GM23338 (cell line): ENCODE measurements around the gene CLDN19. TPM values are rescaled to one million over a fixed set of nuclear protein-coding genes. Genes with fewer than 3 reads are reported as not detected.

Experiments
- ATAC-seq: fragments of 200-7000 bp; cut with Tn5 transposase; 3 replicates; pipeline ENCODE4 v1.9.1; 2020
- DNase-seq: peaks from one replicate; pipeline ENCODE4 v3.0.0-alpha.2; 2015; ENCODE audit warnings: low spot score
- H2AFZ ChIP-seq: fragments of 200-600 bp; sonication (generic); 2 replicates; pipeline ENCODE4 v1.8.0; 2016; ENCODE audit warnings: antibody characterized with exemption, mild to moderate bottlenecking, moderate library complexity
- H3F3A ChIP-seq: fragments of 200-600 bp; sonication (generic); replicated peaks from 2 replicates; pipeline ENCODE4 v1.8.0; 2017; ENCODE audit warnings: antibody characterized with exemption, mixed run types, low read depth
- H3K27ac ChIP-seq: fragments of 200-600 bp; sonication (generic); 2 replicates; pipeline ENCODE4 v1.6.1; 2016; ENCODE audit warnings: low read depth
- H3K27me3 ChIP-seq: fragments of 200-600 bp; sonication (generic); 2 replicates; pipeline ENCODE4 v1.8.0; 2016; ENCODE audit warnings: mild to moderate bottlenecking, mixed run types, moderate library complexity; ENCODE audit not compliant: insufficient read depth
- H3K36me3 ChIP-seq: fragments of 200-600 bp; sonication (generic); 2 replicates; pipeline ENCODE4 v1.8.0; 2016; ENCODE audit warnings: mild to moderate bottlenecking; ENCODE audit not compliant: insufficient read depth
- H3K4me1 ChIP-seq: fragments of 200-600 bp; sonication (generic); 2 replicates; pipeline ENCODE4 v1.8.0; 2016; ENCODE audit warnings: mild to moderate bottlenecking, moderate library complexity; ENCODE audit not compliant: insufficient read depth
- H3K4me2 ChIP-seq: fragments of 200-600 bp; sonication (generic); 2 replicates; pipeline ENCODE4 v1.7.1; 2017; ENCODE audit warnings: mixed run types
- H3K4me3 ChIP-seq: fragments of 200-600 bp; sonication (generic); 2 replicates; pipeline ENCODE4 v1.6.1; 2016; ENCODE audit warnings: mixed run types
- H3K79me2 ChIP-seq: fragments of 200-600 bp; sonication (generic); replicated peaks from 2 replicates; pipeline ENCODE4 v1.8.0; 2017; ENCODE audit warnings: mild to moderate bottlenecking; ENCODE audit not compliant: insufficient read depth
- H3K9me2 ChIP-seq: fragments of 200-600 bp; sonication (generic); 2 replicates; pipeline ENCODE4 v1.8.0; 2017; ENCODE audit not compliant: insufficient read depth
- H4K20me1 ChIP-seq: fragments of 200-600 bp; sonication (generic); replicated peaks from 2 replicates; pipeline ENCODE4 v1.8.0; 2017; ENCODE audit warnings: mild to moderate bottlenecking; ENCODE audit not compliant: insufficient read depth
- H3K27ac Mint-ChIP-seq: 2 replicates; pipeline ENCODE4 v1.8.0; 2020; ENCODE audit warnings: inconsistent platforms, mild to moderate bottlenecking, moderate library complexity, mixed read lengths
- H3K27me3 Mint-ChIP-seq: 3 replicates; pipeline ENCODE4 v1.8.0; 2022; ENCODE audit warnings: low read depth, mild to moderate bottlenecking, moderate library complexity, mixed read lengths, inconsistent platforms; ENCODE audit not compliant: insufficient read depth, poor library complexity
- H3K36me3 Mint-ChIP-seq: 3 replicates; pipeline ENCODE4 v1.8.0; 2021; ENCODE audit warnings: low read depth, mild to moderate bottlenecking, inconsistent platforms, moderate library complexity, mixed read lengths
- H3K4me1 Mint-ChIP-seq: 3 replicates; pipeline ENCODE4 v1.8.0; 2020; ENCODE audit warnings: mild to moderate bottlenecking, inconsistent platforms, mixed read lengths
- H3K4me3 Mint-ChIP-seq: 3 replicates; pipeline ENCODE4 v1.8.0; 2021; ENCODE audit warnings: moderate library complexity, mild to moderate bottlenecking, inconsistent platforms, mixed read lengths
- H3K9me3 Mint-ChIP-seq: 3 replicates; pipeline ENCODE4 v1.8.0; 2020; ENCODE audit warnings: moderate library complexity, mild to moderate bottlenecking, inconsistent platforms, mixed read lengths
- EZH2 ChIP-seq: fragments of 200-600 bp; sonication (generic); IDR thresholded peaks from one replicate; pipeline ENCODE4 v1.8.0; 2017; ENCODE audit warnings: antibody characterized with exemption, mild to moderate bottlenecking, low read depth; ENCODE audit not compliant: unreplicated experiment
- EZH2phosphoT487 ChIP-seq: fragments of 200-600 bp; sonication (generic); IDR thresholded peaks from one replicate; pipeline ENCODE4 v1.8.1; 2018; ENCODE audit warnings: antibody characterized with exemption; ENCODE audit not compliant: unreplicated experiment
- JUNB ChIP-seq: IDR thresholded peaks from one replicate; pipeline ENCODE4 v1.6.1; 2016; ENCODE audit warnings: antibody characterized with exemption; ENCODE audit not compliant: unreplicated experiment
- NANOG ChIP-seq: IDR thresholded peaks from 2 replicates; pipeline ENCODE4 v1.6.1; 2016; ENCODE audit warnings: antibody characterized with exemption, borderline replicate concordance
- POLR2AphosphoS5 ChIP-seq: IDR thresholded peaks from 2 replicates; pipeline ENCODE4 v1.6.1; 2016; ENCODE audit warnings: antibody characterized with exemption, low read depth
- ZNF114 ChIP-seq: fragments of 250-450 bp; sonication (Bioruptor Pico); IDR thresholded peaks from 2 replicates; pipeline ENCODE4 v1.5.0; 2020; ENCODE audit warnings: mild to moderate bottlenecking, moderate library complexity
- polyA plus RNA-seq: library from polyadenylated mRNA; unstranded; fragments of >200 nt; fragmentation: Nextera tagmentation; extraction: Ambion mirVana; gene quantifications from 2 replicates; pipeline ENCODE4 v1.2.1, GENCODE V29; 2016
- total RNA-seq: library from RNA; depleted of rRNA; stranded (reverse); fragments of >200 nt; shearing (Covaris generic); gene quantifications from 2 replicates; pipeline ENCODE4 v1.2.3, GENCODE V29; 2014
- TF ChIP-seq, protein P1 (sequence below): IDR thresholded peaks from 2 replicates; pipeline ENCODE4 v1.6.1; 2016; ENCODE audit warnings: antibody characterized with exemption
- TF ChIP-seq, protein P2 (sequence below): fragments of 250-450 bp; sonication (Bioruptor Pico); IDR thresholded peaks from 2 replicates; pipeline ENCODE4 v1.5.0; 2020; ENCODE audit warnings: mild to moderate bottlenecking, moderate library complexity
- TF ChIP-seq, protein P3 (sequence below): IDR thresholded peaks from one replicate; pipeline ENCODE4 v1.6.1; 2018; ENCODE audit warnings: antibody characterized with exemption; ENCODE audit not compliant: unreplicated experiment

Gene CLDN19
- total and polyA plus RNA-seq, 2 experiments from 2014 or later, result 2.6 to 12.8 TPM

DNA sequence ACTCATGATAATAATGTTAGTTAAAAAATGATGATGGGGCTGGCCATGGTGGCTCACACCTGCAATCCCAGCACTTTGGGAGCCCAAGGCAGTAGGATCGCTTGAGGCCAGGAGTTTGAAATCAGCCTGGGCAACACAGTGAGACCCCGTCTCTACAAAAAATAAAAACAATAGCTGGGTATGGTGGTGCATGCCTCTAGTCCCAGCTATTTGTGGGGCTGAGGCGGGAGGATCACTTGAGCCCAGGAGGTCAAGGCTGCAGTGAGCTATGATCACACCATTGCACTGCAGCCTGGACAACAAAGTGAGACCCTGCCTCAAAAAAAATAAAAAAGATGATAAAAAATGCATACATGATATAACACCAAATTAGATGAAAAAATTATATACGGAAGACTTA is 21.5 kb upstream of the CLDN19 start:
- Histone ChIP-seq H3K9me2 (no peaks in the 10 kb centered on the region), H3K4me2 (no peak overlapping the region), H4K20me1 (no peaks in the 10 kb centered on the region; the same call in 1 of the 2 replicates), H3K4me3 (no peak overlapping the region), H3K27me3 (no peaks in the 10 kb centered on the region), H3F3A (0 out of 2 replicates have a peak, but pooled peaks cover 6% of the 10 kb centered on the region), H3K79me2 (peaks cover 31% of the 10 kb centered on the region), H3K4me1 (peaks cover 13% of the 10 kb centered on the region), H3K36me3 (peaks cover 23% of the 10 kb centered on the region), H2AFZ (no peak overlapping the region), H3K27ac (no peak overlapping the region)
- Mint-ChIP-seq H3K36me3 (peaks cover 34% of the 10 kb centered on the region), H3K4me1 (peaks cover 2% of the 10 kb centered on the region), H3K4me3 (no peak overlapping the region), H3K27ac (no peak overlapping the region), H3K9me3 (no peaks in the 10 kb centered on the region), H3K27me3 (peaks cover 6% of the 10 kb centered on the region)
- no peak for ATAC-seq
- no peak for TF ChIP-seq JUNB
- no peak for TF ChIP-seq NANOG
- no peak for TF ChIP-seq EZH2
- TF ChIP-seq POLR2AphosphoS5, result no peak
- TF ChIP-seq, protein P1, sequence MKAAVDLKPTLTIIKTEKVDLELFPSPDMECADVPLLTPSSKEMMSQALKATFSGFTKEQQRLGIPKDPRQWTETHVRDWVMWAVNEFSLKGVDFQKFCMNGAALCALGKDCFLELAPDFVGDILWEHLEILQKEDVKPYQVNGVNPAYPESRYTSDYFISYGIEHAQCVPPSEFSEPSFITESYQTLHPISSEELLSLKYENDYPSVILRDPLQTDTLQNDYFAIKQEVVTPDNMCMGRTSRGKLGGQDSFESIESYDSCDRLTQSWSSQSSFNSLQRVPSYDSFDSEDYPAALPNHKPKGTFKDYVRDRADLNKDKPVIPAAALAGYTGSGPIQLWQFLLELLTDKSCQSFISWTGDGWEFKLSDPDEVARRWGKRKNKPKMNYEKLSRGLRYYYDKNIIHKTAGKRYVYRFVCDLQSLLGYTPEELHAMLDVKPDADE, result no peak
- TF ChIP-seq, protein P2, sequence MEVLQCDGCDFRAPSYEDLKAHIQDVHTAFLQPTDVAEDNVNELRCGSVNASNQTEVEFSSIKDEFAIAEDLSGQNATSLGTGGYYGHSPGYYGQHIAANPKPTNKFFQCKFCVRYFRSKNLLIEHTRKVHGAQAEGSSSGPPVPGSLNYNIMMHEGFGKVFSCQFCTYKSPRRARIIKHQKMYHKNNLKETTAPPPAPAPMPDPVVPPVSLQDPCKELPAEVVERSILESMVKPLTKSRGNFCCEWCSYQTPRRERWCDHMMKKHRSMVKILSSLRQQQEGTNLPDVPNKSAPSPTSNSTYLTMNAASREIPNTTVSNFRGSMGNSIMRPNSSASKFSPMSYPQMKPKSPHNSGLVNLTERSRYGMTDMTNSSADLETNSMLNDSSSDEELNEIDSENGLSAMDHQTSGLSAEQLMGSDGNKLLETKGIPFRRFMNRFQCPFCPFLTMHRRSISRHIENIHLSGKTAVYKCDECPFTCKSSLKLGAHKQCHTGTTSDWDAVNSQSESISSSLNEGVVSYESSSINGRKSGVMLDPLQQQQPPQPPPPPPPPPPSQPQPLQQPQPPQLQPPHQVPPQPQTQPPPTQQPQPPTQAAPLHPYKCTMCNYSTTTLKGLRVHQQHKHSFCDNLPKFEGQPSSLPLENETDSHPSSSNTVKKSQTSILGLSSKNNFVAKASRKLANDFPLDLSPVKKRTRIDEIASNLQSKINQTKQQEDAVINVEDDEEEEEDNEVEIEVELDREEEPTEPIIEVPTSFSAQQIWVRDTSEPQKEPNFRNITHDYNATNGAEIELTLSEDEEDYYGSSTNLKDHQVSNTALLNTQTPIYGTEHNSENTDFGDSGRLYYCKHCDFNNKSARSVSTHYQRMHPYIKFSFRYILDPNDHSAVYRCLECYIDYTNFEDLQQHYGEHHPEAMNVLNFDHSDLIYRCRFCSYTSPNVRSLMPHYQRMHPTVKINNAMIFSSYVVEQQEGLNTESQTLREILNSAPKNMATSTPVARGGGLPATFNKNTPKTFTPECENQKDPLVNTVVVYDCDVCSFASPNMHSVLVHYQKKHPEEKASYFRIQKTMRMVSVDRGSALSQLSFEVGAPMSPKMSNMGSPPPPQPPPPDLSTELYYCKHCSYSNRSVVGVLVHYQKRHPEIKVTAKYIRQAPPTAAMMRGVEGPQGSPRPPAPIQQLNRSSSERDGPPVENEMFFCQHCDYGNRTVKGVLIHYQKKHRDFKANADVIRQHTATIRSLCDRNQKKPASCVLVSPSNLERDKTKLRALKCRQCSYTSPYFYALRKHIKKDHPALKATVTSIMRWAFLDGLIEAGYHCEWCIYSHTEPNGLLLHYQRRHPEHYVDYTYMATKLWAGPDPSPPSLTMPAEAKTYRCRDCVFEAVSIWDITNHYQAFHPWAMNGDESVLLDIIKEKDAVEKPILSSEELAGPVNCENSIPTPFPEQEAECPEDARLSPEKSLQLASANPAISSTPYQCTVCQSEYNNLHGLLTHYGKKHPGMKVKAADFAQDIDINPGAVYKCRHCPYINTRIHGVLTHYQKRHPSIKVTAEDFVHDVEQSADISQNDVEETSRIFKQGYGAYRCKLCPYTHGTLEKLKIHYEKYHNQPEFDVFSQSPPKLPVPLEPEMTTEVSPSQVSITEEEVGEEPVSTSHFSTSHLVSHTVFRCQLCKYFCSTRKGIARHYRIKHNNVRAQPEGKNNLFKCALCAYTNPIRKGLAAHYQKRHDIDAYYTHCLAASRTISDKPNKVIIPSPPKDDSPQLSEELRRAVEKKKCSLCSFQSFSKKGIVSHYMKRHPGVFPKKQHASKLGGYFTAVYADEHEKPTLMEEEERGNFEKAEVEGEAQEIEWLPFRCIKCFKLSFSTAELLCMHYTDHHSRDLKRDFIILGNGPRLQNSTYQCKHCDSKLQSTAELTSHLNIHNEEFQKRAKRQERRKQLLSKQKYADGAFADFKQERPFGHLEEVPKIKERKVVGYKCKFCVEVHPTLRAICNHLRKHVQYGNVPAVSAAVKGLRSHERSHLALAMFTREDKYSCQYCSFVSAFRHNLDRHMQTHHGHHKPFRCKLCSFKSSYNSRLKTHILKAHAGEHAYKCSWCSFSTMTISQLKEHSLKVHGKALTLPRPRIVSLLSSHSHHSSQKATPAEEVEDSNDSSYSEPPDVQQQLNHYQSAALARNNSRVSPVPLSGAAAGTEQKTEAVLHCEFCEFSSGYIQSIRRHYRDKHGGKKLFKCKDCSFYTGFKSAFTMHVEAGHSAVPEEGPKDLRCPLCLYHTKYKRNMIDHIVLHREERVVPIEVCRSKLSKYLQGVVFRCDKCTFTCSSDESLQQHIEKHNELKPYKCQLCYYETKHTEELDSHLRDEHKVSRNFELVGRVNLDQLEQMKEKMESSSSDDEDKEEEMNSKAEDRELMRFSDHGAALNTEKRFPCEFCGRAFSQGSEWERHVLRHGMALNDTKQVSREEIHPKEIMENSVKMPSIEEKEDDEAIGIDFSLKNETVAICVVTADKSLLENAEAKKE, result no peak
- TF ChIP-seq EZH2phosphoT487, result no peak
- TF ChIP-seq, protein P3, sequence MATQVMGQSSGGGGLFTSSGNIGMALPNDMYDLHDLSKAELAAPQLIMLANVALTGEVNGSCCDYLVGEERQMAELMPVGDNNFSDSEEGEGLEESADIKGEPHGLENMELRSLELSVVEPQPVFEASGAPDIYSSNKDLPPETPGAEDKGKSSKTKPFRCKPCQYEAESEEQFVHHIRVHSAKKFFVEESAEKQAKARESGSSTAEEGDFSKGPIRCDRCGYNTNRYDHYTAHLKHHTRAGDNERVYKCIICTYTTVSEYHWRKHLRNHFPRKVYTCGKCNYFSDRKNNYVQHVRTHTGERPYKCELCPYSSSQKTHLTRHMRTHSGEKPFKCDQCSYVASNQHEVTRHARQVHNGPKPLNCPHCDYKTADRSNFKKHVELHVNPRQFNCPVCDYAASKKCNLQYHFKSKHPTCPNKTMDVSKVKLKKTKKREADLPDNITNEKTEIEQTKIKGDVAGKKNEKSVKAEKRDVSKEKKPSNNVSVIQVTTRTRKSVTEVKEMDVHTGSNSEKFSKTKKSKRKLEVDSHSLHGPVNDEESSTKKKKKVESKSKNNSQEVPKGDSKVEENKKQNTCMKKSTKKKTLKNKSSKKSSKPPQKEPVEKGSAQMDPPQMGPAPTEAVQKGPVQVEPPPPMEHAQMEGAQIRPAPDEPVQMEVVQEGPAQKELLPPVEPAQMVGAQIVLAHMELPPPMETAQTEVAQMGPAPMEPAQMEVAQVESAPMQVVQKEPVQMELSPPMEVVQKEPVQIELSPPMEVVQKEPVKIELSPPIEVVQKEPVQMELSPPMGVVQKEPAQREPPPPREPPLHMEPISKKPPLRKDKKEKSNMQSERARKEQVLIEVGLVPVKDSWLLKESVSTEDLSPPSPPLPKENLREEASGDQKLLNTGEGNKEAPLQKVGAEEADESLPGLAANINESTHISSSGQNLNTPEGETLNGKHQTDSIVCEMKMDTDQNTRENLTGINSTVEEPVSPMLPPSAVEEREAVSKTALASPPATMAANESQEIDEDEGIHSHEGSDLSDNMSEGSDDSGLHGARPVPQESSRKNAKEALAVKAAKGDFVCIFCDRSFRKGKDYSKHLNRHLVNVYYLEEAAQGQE, result no peak
- no peak for TF ChIP-seq ZNF114 (CRISPR knock-in tag)
- no peak for DNase-seq
